NCI-H146 treated with DMSO at 0.1 percent for 48 hours (cell line): Measurements from ENCODE around the gene ZBTB20.

Experiments used
- DNase-seq: peaks from one replicate; lab custom pipeline; 2025; ENCODE audit not compliant: unreplicated experiment; lab: John Stamatoyannopoulos, UW

ZBTB20 gene

GRCh38 chr3:114553949-114554593, 593.0 kb downstream of the ZBTB20 start:
- no peak for DNase-seq

- no peak for DNase-seq
Measured at GRCh38 chr3:114552527-114552812, 594.6 kb downstream of the ZBTB20 start.

- DNase-seq = no peak
Measured at GRCh38 chr3:114551770-114552526, 595.1 kb downstream of the ZBTB20 start.

- DNase-seq = no peak
Measured at GRCh38 chr3:114550165-114550564, 596.9 kb downstream of the ZBTB20 start.

GRCh38 chr3:114545193-114545592, 601.9 kb downstream of the ZBTB20 start:
- DNase-seq = no peak

GRCh38 chr3:114542359-114542758, 604.7 kb downstream of the ZBTB20 start:
- DNase-seq = no peak

- no peak for DNase-seq
Measured at GRCh38 chr3:114539525-114539924, 607.6 kb downstream of the ZBTB20 start.

GRCh38 chr3:114538211-114538610, 608.9 kb downstream of the ZBTB20 start:
- no peak for DNase-seq

GRCh38 chr3:114528517-114528916, 618.6 kb downstream of the ZBTB20 start:
- DNase-seq = no peak

- no peak for DNase-seq
Measured at GRCh38 chr3:114527036-114527644, 619.9 kb downstream of the ZBTB20 start.

GRCh38 chr3:114525278-114525677, 621.8 kb downstream of the ZBTB20 start:
- DNase-seq = no peak

- DNase-seq = no peak
Measured at GRCh38 chr3:114519415-114519814, 627.7 kb downstream of the ZBTB20 start.

GRCh38 chr3:114518206-114518808, 628.8 kb downstream of the ZBTB20 start:
- DNase-seq = no peak

GRCh38 chr3:114510201-114510600, 636.9 kb downstream of the ZBTB20 start:
- no peak for DNase-seq

- DNase-seq = no peak
Measured at GRCh38 chr3:114509756-114510155, 637.3 kb downstream of the ZBTB20 start.

- DNase-seq = no peak
Measured at GRCh38 chr3:114508976-114509375, 638.1 kb downstream of the ZBTB20 start.

GRCh38 chr3:114508208-114508607, 638.9 kb downstream of the ZBTB20 start:
- DNase-seq = no peak

GRCh38 chr3:114506591-114507300, 640.3 kb downstream of the ZBTB20 start:
- DNase-seq = no peak

- no peak for DNase-seq
Measured at GRCh38 chr3:114504941-114505628, 642.0 kb downstream of the ZBTB20 start.

- no peak for DNase-seq
Measured at GRCh38 chr3:114502204-114502603, 644.9 kb downstream of the ZBTB20 start.

GRCh38 chr3:114499976-114500375, 647.1 kb downstream of the ZBTB20 start:
- DNase-seq = no peak
